Stimulated activated memory B cell treated with anti-CD40 and anti-IgM and Interleukin-4, amounts not matched to agents 10 μg/mL and 1 μg/mL and 100 μg/mL, for 72 hours (primary cell): ENCODE results near the gene OR51V1.
"Not testable (repeated sequence)": the region's sequence is repeated elsewhere in the genome, so short reads cannot be mapped to it uniquely, and the experiment has no call there.

Experiments used
- ATAC-seq: fragments of 150-1000 bp; cut with Tn5 transposase; 2 replicates; pipeline ENCODE4 v1.10.0; 2021
- H3K27ac Mint-ChIP-seq: one replicate; pipeline ENCODE4 v1.8.0; 2022; ENCODE audit warnings: mild to moderate bottlenecking, mixed read lengths
- H3K27me3 Mint-ChIP-seq: one replicate; pipeline ENCODE4 v1.8.0; 2022; ENCODE audit warnings: mixed read lengths
- H3K36me3 Mint-ChIP-seq: one replicate; pipeline ENCODE4 v1.8.0; 2022; ENCODE audit warnings: mixed read lengths
- H3K4me1 Mint-ChIP-seq: one replicate; pipeline ENCODE4 v1.8.0; 2022; ENCODE audit warnings: mixed read lengths
- H3K4me3 Mint-ChIP-seq: one replicate; pipeline ENCODE4 v1.8.0; 2022; ENCODE audit warnings: mild to moderate bottlenecking, moderate library complexity, mixed read lengths
- H3K9me3 Mint-ChIP-seq: one replicate; pipeline ENCODE4 v1.8.0; 2022; ENCODE audit warnings: mixed read lengths

OR51V1 gene

GRCh38 chr11:5200582-5200981 lies at the start of gene OR51V1:
Gene OR51V1, minus strand, starts transcription at chr11:5200682. Its CDS starts 0 bp downstream, at chr11:5200682.
- Mint-ChIP-seq H3K4me1 (no peaks in the 10 kb centered on the region), H3K27me3 (peaks cover 28% of the 10 kb centered on the region), H3K36me3 (no peaks in the 10 kb centered on the region), H3K9me3 (no peaks in the 10 kb centered on the region), H3K27ac (no peak within 1 kb of the TSS), H3K4me3 (no peak within 1 kb of the TSS)
- ATAC-seq = no peak

- H3K4me3 Mint-ChIP-seq, ATAC-seq, H3K4me1 Mint-ChIP-seq, H3K36me3 Mint-ChIP-seq, H3K27ac Mint-ChIP-seq, H3K9me3 Mint-ChIP-seq: not testable (repeated sequence)
- H3K27me3 Mint-ChIP-seq = peaks cover 16% of the 10 kb centered on the region
Measured at GRCh38 chr11:5249807-5250396, 49.4 kb upstream of the OR51V1 start, which contains the start of gene HBG1. Gene HBG1, minus strand, starts transcription at chr11:5249857. Its CDS starts 53 bp downstream, at chr11:5249804.

GRCh38 chr11:5248498-5248897 lies 48.0 kb upstream of the OR51V1 start:
- H3K27ac Mint-ChIP-seq, H3K36me3 Mint-ChIP-seq, H3K4me3 Mint-ChIP-seq, ATAC-seq, H3K4me1 Mint-ChIP-seq, H3K9me3 Mint-ChIP-seq: not testable (repeated sequence)
- H3K27me3 Mint-ChIP-seq = peaks cover 16% of the 10 kb centered on the region

DNA sequence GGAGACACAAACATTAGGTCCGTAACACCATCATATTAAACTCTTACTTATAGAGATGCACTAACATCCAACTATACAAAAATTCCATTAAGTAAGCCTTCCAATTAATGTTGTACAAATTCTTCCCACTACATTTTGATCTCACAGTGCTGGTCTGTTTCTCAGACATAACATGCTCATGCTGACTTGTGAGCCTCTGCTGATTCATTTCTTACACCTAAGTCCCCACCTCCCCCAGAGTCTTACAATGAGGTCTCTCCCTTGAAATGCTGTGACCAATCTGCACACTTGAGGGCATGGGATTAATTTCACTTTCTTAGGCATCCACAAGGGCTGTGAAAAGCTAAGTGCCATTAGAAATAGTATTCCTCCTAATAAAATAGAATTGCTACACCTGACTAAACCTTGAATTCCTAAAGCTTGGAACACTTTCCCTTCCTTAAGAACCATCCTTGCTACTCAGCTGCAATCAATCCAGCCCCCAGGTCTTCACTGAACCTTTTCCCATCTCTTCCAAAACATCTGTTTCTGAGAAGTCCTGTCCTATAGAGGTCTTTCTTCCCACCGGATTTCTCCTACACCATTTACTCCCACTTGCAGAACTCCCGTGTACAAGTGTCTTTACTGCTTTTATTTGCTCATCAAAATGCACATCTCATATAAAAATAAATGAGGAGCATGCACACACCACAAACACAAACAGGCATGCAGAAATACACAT lies 47.1 kb upstream of the OR51V1 start:
- Mint-ChIP-seq H3K9me3 (no peaks in the 10 kb centered on the region), H3K27me3 (peaks cover 16% of the 10 kb centered on the region), H3K4me1 (no peaks in the 10 kb centered on the region), H3K27ac (no peak overlapping the region), H3K36me3 (no peaks in the 10 kb centered on the region), H3K4me3 (no peak overlapping the region)
- ATAC-seq = no peak

DNA sequence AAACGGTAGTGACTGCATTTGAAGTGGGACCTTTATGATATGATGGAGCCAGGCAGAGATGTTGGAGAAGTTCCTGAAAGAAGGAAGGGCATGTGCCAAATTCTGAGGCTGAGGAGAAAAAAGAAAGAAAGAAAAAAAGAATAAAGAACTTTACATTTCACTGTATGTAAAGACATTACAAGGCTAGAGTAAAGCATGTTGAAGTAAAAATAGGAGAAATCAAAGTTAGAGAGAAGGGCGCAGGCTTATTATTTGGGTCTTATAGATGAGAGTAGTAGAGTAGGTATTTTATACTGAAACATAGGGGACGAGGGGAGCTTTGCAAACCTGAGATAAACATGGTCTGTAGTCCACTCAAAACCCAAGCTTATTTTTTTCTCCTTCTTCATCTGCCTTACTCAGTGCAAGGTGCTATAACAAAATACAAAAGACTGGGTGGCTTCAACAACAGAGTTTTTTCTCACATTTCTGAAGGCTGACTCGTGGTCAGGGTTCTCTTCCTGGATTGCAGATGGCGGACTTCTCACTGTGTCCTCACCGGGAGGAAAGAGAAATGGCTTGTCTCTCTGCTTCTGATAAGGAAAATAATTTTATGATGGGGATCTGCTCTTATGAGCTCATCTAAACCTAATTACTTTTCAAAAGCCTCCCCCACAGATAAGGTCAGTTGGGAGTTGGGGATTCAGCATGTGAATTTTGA lies 46.4 kb upstream of the OR51V1 start:
- peaks cover 16% of the 10 kb centered on the region for H3K27me3 Mint-ChIP-seq
- H3K4me1 Mint-ChIP-seq = no peaks in the 10 kb centered on the region
- no peaks in the 10 kb centered on the region for H3K36me3 Mint-ChIP-seq
- no peak overlapping the region for H3K4me3 Mint-ChIP-seq
- no peaks in the 10 kb centered on the region for H3K9me3 Mint-ChIP-seq
- no peak for ATAC-seq
- H3K27ac Mint-ChIP-seq = no peak overlapping the region

DNA sequence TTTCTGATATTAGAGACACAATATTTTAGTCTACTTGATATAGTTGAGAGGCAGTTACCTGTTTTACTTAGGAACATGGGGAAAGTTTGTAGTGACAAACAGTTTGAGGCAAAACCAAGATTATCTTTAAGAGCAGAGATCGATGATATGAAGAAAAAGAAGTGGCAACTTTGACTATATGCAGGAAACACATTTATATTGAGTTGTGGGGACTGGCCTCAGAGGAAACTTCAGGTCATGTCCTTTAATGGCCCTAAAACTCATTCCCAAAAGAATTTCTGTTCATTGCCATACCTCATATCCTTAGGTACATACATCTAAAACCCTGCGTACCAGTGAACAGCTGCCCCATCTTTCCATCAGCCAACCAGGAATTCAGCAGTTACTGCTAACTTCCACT lies 44.7 kb upstream of the OR51V1 start:
- Mint-ChIP-seq H3K36me3 (no peaks in the 10 kb centered on the region), H3K27ac (no peak overlapping the region), H3K27me3 (peaks cover 13% of the 10 kb centered on the region), H3K9me3 (no peaks in the 10 kb centered on the region), H3K4me3 (no peak overlapping the region), H3K4me1 (no peaks in the 10 kb centered on the region)
- ATAC-seq = no peak

- H3K9me3 Mint-ChIP-seq = no peaks in the 10 kb centered on the region
- peaks cover 10% of the 10 kb centered on the region for H3K27me3 Mint-ChIP-seq
- H3K4me1 Mint-ChIP-seq = no peaks in the 10 kb centered on the region
- no peak overlapping the region for H3K4me3 Mint-ChIP-seq
- ATAC-seq = no peak
- no peaks in the 10 kb centered on the region for H3K36me3 Mint-ChIP-seq
- H3K27ac Mint-ChIP-seq = no peak overlapping the region
Measured at GRCh38 chr11:5243816-5244180, 43.3 kb upstream of the OR51V1 start.

- no peak overlapping the region for H3K27ac Mint-ChIP-seq
- no peaks in the 10 kb centered on the region for H3K4me1 Mint-ChIP-seq
- no peak for ATAC-seq
- no peak overlapping the region for H3K4me3 Mint-ChIP-seq
- no peaks in the 10 kb centered on the region for H3K36me3 Mint-ChIP-seq
- no peaks in the 10 kb centered on the region for H3K9me3 Mint-ChIP-seq
- peaks cover 10% of the 10 kb centered on the region for H3K27me3 Mint-ChIP-seq
Measured at GRCh38 chr11:5242933-5243815, 42.7 kb upstream of the OR51V1 start.

- Mint-ChIP-seq H3K36me3 (no peaks in the 10 kb centered on the region), H3K9me3 (no peaks in the 10 kb centered on the region), H3K27ac (no peak overlapping the region), H3K4me3 (no peak overlapping the region), H3K27me3 (peaks cover 10% of the 10 kb centered on the region), H3K4me1 (no peaks in the 10 kb centered on the region)
- ATAC-seq = no peak
Measured at GRCh38 chr11:5242208-5242607, 41.7 kb upstream of the OR51V1 start.

DNA sequence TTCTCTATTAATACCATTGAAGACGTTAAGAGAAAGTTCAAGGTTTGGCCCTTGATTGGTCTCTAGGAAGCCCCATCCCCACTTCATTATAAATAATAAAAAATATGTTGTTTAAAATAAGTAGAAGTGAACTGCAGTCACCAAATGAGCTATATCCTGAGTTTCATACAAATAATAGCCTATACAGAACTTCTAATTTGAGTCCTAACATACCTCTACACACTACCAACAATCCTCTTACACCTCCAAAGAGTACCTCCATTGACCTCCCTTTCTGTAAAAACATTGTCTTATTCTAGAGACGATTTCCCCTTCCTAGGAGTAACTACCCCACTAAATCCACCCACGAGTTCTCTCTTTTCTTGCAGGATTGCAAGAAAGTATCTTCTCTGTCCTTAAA lies 41.0 kb upstream of the OR51V1 start:
- no peak for ATAC-seq
- Mint-ChIP-seq H3K4me3 (no peak overlapping the region), H3K9me3 (no peaks in the 10 kb centered on the region), H3K27ac (no peak overlapping the region), H3K36me3 (no peaks in the 10 kb centered on the region), H3K27me3 (peaks cover 10% of the 10 kb centered on the region), H3K4me1 (no peaks in the 10 kb centered on the region)

DNA sequence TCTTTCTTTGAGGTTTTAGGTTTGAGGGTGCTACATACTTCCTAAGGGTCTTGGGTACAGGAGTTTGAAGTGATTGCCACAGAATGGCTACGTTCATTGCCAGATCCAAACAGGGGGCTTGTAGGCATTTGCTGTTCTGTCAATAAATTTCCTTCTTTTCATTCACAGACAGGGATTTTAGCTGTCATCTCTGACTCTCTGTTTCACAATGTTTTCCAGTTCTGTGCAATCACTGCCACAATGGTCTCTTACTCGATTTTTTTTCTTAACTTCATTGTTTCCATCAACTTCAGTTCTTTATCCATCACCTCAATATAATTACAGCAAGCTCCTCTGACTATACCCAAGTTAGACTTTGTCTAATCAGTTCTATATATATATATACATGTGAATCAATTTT lies 40.0 kb upstream of the OR51V1 start:
- Mint-ChIP-seq H3K4me3 (no peak overlapping the region), H3K27ac (no peak overlapping the region), H3K27me3 (peaks cover 10% of the 10 kb centered on the region), H3K4me1 (no peaks in the 10 kb centered on the region), H3K9me3 (no peaks in the 10 kb centered on the region), H3K36me3 (no peaks in the 10 kb centered on the region)
- ATAC-seq = no peak

- H3K9me3 Mint-ChIP-seq = no peaks in the 10 kb centered on the region
- ATAC-seq = no peak
- H3K4me1 Mint-ChIP-seq = no peaks in the 10 kb centered on the region
- no peak overlapping the region for H3K27ac Mint-ChIP-seq
- H3K4me3 Mint-ChIP-seq = no peak overlapping the region
- no peaks in the 10 kb centered on the region for H3K36me3 Mint-ChIP-seq
- peaks cover 10% of the 10 kb centered on the region for H3K27me3 Mint-ChIP-seq
Measured at GRCh38 chr11:5240056-5240455, 39.6 kb upstream of the OR51V1 start.

- no peak overlapping the region for H3K4me3 Mint-ChIP-seq
- H3K4me1 Mint-ChIP-seq = peaks cover 5% of the 10 kb centered on the region
- H3K27ac Mint-ChIP-seq = no peak overlapping the region
- H3K36me3 Mint-ChIP-seq = no peaks in the 10 kb centered on the region
- H3K9me3 Mint-ChIP-seq = no peaks in the 10 kb centered on the region
- peaks cover 12% of the 10 kb centered on the region for H3K27me3 Mint-ChIP-seq
- no peak for ATAC-seq
Measured at GRCh38 chr11:5239046-5239445, 38.6 kb upstream of the OR51V1 start.

DNA sequence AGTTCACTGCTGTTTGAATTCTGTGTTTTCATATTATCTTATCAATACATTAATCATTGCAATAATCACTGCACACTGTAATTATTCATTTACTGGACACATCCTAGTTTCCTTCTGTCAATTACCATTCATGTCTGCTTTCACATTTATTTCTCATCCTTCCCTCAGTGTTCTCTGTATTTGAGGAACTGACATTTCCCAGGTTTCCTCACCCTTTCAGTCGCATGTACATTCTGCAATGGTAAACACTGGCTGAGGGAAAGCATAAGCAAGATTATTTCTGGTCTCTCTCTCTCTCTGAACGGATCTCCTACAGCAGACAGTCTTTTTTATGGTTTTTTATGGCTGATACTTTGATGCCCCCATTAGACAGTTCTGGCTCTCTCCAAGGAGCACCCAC lies 38.0 kb upstream of the OR51V1 start:
- peaks cover 7% of the 10 kb centered on the region for H3K4me1 Mint-ChIP-seq
- H3K27me3 Mint-ChIP-seq = peaks cover 12% of the 10 kb centered on the region
- H3K9me3 Mint-ChIP-seq = no peaks in the 10 kb centered on the region
- no peak overlapping the region for H3K4me3 Mint-ChIP-seq
- H3K36me3 Mint-ChIP-seq = no peaks in the 10 kb centered on the region
- no peak overlapping the region for H3K27ac Mint-ChIP-seq
- no peak for ATAC-seq

DNA sequence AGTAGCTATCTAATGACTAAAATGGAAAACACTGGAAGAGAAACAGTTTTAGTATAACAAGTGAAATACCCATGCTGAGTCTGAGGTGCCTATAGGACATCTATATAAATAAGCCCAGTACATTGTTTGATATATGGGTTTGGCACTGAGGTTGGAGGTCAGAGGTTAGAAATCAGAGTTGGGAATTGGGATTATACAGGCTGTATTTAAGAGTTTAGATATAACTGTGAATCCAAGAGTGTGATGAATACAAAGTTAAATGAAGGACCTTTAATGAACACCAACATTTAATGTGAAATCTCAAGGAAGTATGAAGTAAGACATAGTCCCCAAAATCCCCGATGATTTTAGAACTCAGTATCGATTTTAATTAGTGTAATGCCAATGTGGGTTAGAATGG lies 36.9 kb upstream of the OR51V1 start:
- Mint-ChIP-seq H3K9me3 (no peaks in the 10 kb centered on the region), H3K36me3 (no peaks in the 10 kb centered on the region), H3K27me3 (peaks cover 12% of the 10 kb centered on the region), H3K27ac (no peak overlapping the region), H3K4me3 (no peak overlapping the region), H3K4me1 (peaks cover 7% of the 10 kb centered on the region)
- ATAC-seq = no peak
